B cell (primary cell): ENCODE measurements around the gene ACY1. TPM values are rescaled to one million over a fixed set of nuclear protein-coding genes. Genes with fewer than 3 reads are reported as not detected.

Source experiments
- ATAC-seq: fragments of 200-7000 bp; cut with Tn5 transposase; one replicate; pipeline ENCODE4 v1.10.0; 2021; ENCODE audit warnings: low read depth, mild to moderate bottlenecking, moderate number of reproducible peaks, moderate library complexity
- CTCF ChIA-PET: fragments of 350-600 bp; sonication (Branson Sonifier 250); formaldehyde crosslinking; loops from one replicate; lab custom pipeline; 2021; ENCODE audit warnings: antibody characterized with exemption, inconsistent platforms; lab: Charles Lee
- POLR2A ChIA-PET: fragments of 350-600 bp; sonication (Branson Sonifier 250); formaldehyde crosslinking; loops from one replicate; lab custom pipeline; 2021; ENCODE audit warnings: antibody characterized with exemption; lab: Charles Lee
- DNase-seq: peaks from one replicate; pipeline ENCODE4 v3.0.0; 2013
- H2AFZ ChIP-seq: 2 replicates; pipeline ENCODE4 v1.6.1; 2012; ENCODE audit warnings: mild to moderate bottlenecking, low read depth, low read length; ENCODE audit not compliant: insufficient read depth, poor library complexity, severe bottlenecking
- H3K27ac ChIP-seq, 2 donors: 1 replicate in 1 of 2; 2 replicates in 1 of 2; pipeline ENCODE4 v1.5.1; 2012 to 2013; ENCODE audit warnings: low read length in 2 of 2, mild to moderate bottlenecking in 2 of 2, moderate library complexity in 1 of 2
- H3K27me3 ChIP-seq, 4 experiments: fragments of 200-600 bp in 1 of 4; sonication (generic) in 1 of 4; replicated peaks in 1 of 4; 1 replicate in 2 of 4; 2 replicates in 2 of 4; pipeline versions ENCODE4 v1.6.1 to v1.7.0; 2013 to 2016; ENCODE audit warnings: low read length in 3 of 4, mild to moderate bottlenecking in 2 of 4, mixed read lengths in 1 of 4, moderate library complexity in 1 of 4; ENCODE audit not compliant: insufficient read depth in 4 of 4, control insufficient read depth in 3 of 4; ENCODE audit errors: control extremely low read depth in 1 of 4
- H3K36me3 ChIP-seq, 2 experiments: replicated peaks in 1 of 2; 1 replicate in 1 of 2; 2 replicates in 1 of 2; pipeline versions ENCODE4 v1.6.1 to v1.7.1; 2013; ENCODE audit warnings: low read length in 1 of 2; ENCODE audit not compliant: insufficient read depth in 2 of 2, control insufficient read depth in 1 of 2; ENCODE audit errors: control extremely low read depth in 1 of 2, extremely low read depth in 1 of 2
- H3K4me1 ChIP-seq, 2 donors: fragments of 200-600 bp in 1 of 2; sonication (generic) in 1 of 2; 1 replicate in 1 of 2; 2 replicates in 1 of 2; pipeline versions ENCODE4 v1.5.1 to v1.6.1; 2013 to 2017; ENCODE audit warnings: low read length in 2 of 2; ENCODE audit not compliant: control insufficient read depth in 2 of 2, insufficient read depth in 2 of 2
- H3K4me2 ChIP-seq: replicated peaks from 2 replicates; pipeline ENCODE3; 2012; ENCODE audit warnings: mild to moderate bottlenecking, low read depth, low read length; ENCODE audit not compliant: poor library complexity, severe bottlenecking
- H3K4me3 ChIP-seq, 5 experiments: fragments of 200-600 bp in 1 of 5; sonication (generic) in 1 of 5; 1 replicate in 3 of 5; 2 replicates in 2 of 5; pipeline versions ENCODE4 v1.5.1 to v1.7.0; 2011 to 2016; ENCODE audit warnings: low read length in 4 of 5, mild to moderate bottlenecking in 4 of 5, low read depth in 2 of 5, control low read depth in 1 of 5, moderate library complexity in 1 of 5; ENCODE audit not compliant: insufficient read depth in 1 of 5; ENCODE audit errors: control extremely low read depth in 1 of 5, extremely low read depth in 1 of 5
- H3K79me2 ChIP-seq: fragments of 200-600 bp; sonication (generic); one replicate; pipeline ENCODE4 v1.6.0; 2016; ENCODE audit warnings: low read length; ENCODE audit not compliant: control insufficient read depth, insufficient read depth
- H3K9ac ChIP-seq: fragments of 200-600 bp; sonication (generic); 2 replicates; pipeline ENCODE4 v1.6.1; 2017; ENCODE audit warnings: mild to moderate bottlenecking, low read length, moderate library complexity
- H3K9me3 ChIP-seq, 3 donors: one replicate each; pipeline versions ENCODE4 v1.6.1 to v1.7.1; 2013; ENCODE audit warnings: low read length in 2 of 3; ENCODE audit not compliant: control insufficient read depth in 2 of 3, insufficient read depth in 1 of 3; ENCODE audit errors: control extremely low read depth in 1 of 3
- H4K20me1 ChIP-seq: 2 replicates; pipeline ENCODE4 v1.6.0; 2012; ENCODE audit warnings: mild to moderate bottlenecking, low read length; ENCODE audit not compliant: insufficient read depth, control insufficient read depth, poor library complexity, severe bottlenecking
- H3K27ac Mint-ChIP-seq: one replicate; pipeline ENCODE4 v1.8.0; 2021; ENCODE audit warnings: mixed read lengths
- H3K27me3 Mint-ChIP-seq: one replicate; pipeline ENCODE4 v1.8.0; 2021; ENCODE audit warnings: mixed read lengths
- H3K4me1 Mint-ChIP-seq: one replicate; pipeline ENCODE4 v1.8.0; 2021; ENCODE audit warnings: mixed read lengths
- H3K4me3 Mint-ChIP-seq: one replicate; pipeline ENCODE4 v1.8.0; 2021; ENCODE audit warnings: mixed read lengths
- H3K9me3 Mint-ChIP-seq: one replicate; pipeline ENCODE4 v1.8.0; 2022; ENCODE audit warnings: mixed read lengths; ENCODE audit not compliant: insufficient read depth
- CTCF ChIP-seq: fragments of 200-600 bp; IDR thresholded peaks from one replicate; pipeline ENCODE4 v1.8.0; 2022; ENCODE audit warnings: antibody characterized with exemption, mild to moderate bottlenecking
- EZH2 ChIP-seq: IDR thresholded peaks from 2 replicates; pipeline ENCODE4 v1.6.1; 2012; ENCODE audit warnings: borderline replicate concordance, low read depth, mild to moderate bottlenecking, moderate library complexity, low read length; ENCODE audit not compliant: insufficient read depth, poor library complexity, severe bottlenecking
- WGBS: methylation state at CpG from one replicate; pipeline ENCODE4 v1.1.5; 2013; ENCODE audit warnings: missing lambda C conversion rate; ENCODE audit not compliant: insufficient coverage; 5-methylcytosine and 5-hydroxymethylcytosine counted together
- intact Hi-C: fragments of 100-400 bp; cut with micrococcal nuclease; formaldehyde crosslinking; loops from one replicate; pipeline ENCODE4 v1.10.0; 2022
- polyA plus RNA-seq: library from polyadenylated mRNA; depleted of rRNA; stranded (reverse); fragments of >200 nt; gene quantifications from 2 replicates; pipeline ENCODE4 v1.2.3, GENCODE V29; 2012
- total RNA-seq, 2 donors: library from RNA; stranded (reverse); fragments of 120-200 nt in 1 of 2; gene quantifications; 1 replicate in 1 of 2; 2 replicates in 1 of 2; pipeline versions ENCODE4 v1.2.3 to v1.2.4, GENCODE V29; 2013 to 2022

Gene ACY1
- total and polyA plus RNA-seq, 2 donors (not counting 1 experiment from before 2014, with no cell fraction given) = 14.6 to 26.2 TPM

GRCh38 chr3:51937014-51937413 is 46.3 kb upstream of the ACY1 start:
- 96% methylated on average over 9 of the region's 9 CpGs for WGBS
- no peaks in the 10 kb centered on the region for H3K27me3 Mint-ChIP-seq
- DNase-seq (no peak), ATAC-seq (no peak)
- Histone ChIP-seq H2AFZ (no peak overlapping the region), H3K27ac (no peak overlapping the region), H3K4me3 (no peak overlapping the region), H3K79me2 (peaks cover 21% of the 10 kb centered on the region), H3K4me1 (peaks cover 11 to 12% of the 10 kb centered on the region in 2 donors), H3K4me2 (no peak overlapping the region), H3K27me3 (no peaks in the 10 kb centered on the region), H3K36me3 (peaks cover 4 to 70% of the 10 kb centered on the region in 2 experiments), H3K9me3 (no peaks in the 10 kb centered on the region), H3K9ac (no peak overlapping the region), H4K20me1 (no peaks in the 10 kb centered on the region)
- ChIA-PET CTCF (no interaction called here), POLR2A (no interaction called here)
- no peak overlapping the region for H3K27ac Mint-ChIP-seq
- peaks cover 25% of the 10 kb centered on the region for H3K4me1 Mint-ChIP-seq
- no peak for TF ChIP-seq EZH2
- no peak for TF ChIP-seq CTCF
- H3K9me3 Mint-ChIP-seq = no peaks in the 10 kb centered on the region
- no peak overlapping the region for H3K4me3 Mint-ChIP-seq
- intact Hi-C loops = no loop called here

GRCh38 chr3:51937611-51938450 is 45.5 kb upstream of the ACY1 start:
- CTCF ChIA-PET = no interaction called here
- DNase-seq = no peak

More at GRCh38 chr3:51937611-51938450, 45.5 kb upstream of the ACY1 start:
- H3K9me3 ChIP-seq = no peaks in the 10 kb centered on the region
- no peak overlapping the region for H3K27ac ChIP-seq
- no peak for ATAC-seq
- Mint-ChIP-seq H3K9me3 (no peaks in the 10 kb centered on the region), H3K27me3 (no peaks in the 10 kb centered on the region), H3K4me1 (peaks cover 32% of the 10 kb centered on the region), H3K27ac (no peak overlapping the region), H3K4me3 (no peak overlapping the region)
- H3K27me3 ChIP-seq = no peaks in the 10 kb centered on the region
- 93% methylated on average over 11 of the region's 13 CpGs for WGBS
- POLR2A ChIA-PET = no interaction called here
- no peak overlapping the region for H2AFZ ChIP-seq
- no peak overlapping the region for H3K9ac ChIP-seq
- H3K4me1 ChIP-seq = peaks cover 16 to 20% of the 10 kb centered on the region in 2 donors
- intact Hi-C loops = no loop called here
- H3K36me3 ChIP-seq = peaks cover 4 to 65% of the 10 kb centered on the region in 2 experiments
- TF ChIP-seq CTCF (no peak), EZH2 (no peak)
- peaks cover 21% of the 10 kb centered on the region for H3K79me2 ChIP-seq
- no peak overlapping the region for H3K4me3 ChIP-seq
- no peaks in the 10 kb centered on the region for H4K20me1 ChIP-seq
- H3K4me2 ChIP-seq = no peak overlapping the region
